ENCODE data around the gene CD226. TPM values are rescaled to one million over a fixed set of nuclear protein-coding genes. Genes with fewer than 3 reads are reported as not detected.
"Not testable (repeated sequence)": the region's sequence is repeated elsewhere in the genome, so short reads cannot be mapped to it uniquely, and the experiment has no call there.

Gene CD226
- total RNA-seq, 1 donor from 2014 or later = 134 TPM

DNA sequence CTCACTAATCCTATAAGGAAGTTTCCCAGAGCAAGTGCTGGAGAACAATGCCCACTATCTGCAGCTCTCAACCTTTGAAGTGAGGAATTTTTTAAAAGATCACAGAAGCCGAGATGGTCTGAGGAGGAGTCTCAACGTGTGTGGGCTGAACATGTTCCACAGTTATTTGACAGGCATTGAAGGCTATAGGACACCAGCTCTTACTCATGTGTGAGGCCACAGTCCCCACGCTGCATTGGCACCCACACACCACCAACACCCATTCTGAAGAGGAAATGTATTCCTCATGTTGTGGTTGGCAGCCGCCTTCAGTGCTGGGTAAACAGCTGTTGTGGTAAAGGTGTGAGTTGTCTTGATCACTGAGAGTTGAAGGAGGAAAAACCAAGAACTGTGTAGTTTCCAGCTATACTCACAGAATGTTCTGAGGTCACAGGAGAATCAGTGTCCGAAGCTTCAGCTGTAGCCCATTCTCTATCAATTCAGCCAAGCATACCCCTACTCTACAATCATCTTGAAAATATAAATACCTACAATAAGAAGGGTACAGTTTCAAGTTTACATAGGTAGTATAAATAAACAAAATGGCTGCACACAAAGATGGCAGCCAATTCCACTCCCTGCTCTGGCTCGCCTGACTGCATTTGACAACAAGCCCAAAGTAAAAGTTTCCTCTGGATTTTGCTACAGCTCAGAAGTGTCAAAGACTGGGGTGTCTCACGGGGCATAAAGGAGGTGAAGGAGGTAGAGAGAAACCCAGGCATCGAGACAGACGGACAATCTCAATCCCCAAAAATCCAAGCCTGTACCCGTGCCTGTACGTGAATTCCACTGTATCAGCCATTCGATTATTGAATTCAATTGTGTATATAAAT lies 12.1 kb downstream of the CD226 start:
- Mint-ChIP-seq H3K4me3 (no peak overlapping the region), H3K27me3 (ENCODE audit: insufficient read depth) (peaks cover 2% of the 10 kb centered on the region), H3K27ac (no peak overlapping the region), H3K4me1 (ENCODE audit: low read depth) (peaks cover 28% of the 10 kb centered on the region), H3K36me3 (ENCODE audit: low read depth) (peaks cover 38% of the 10 kb centered on the region), H3K9me3 (peaks cover 15% of the 10 kb centered on the region)
- DNase-seq (ENCODE audit: low spot score) = peak; percentile 80
- intact Hi-C loops (cut with micrococcal nuclease) = loop anchor here (1.0 to 10.0 kb wide), 9 partner anchors 10 to 1221 kb away; partner anchors contain the start of gene TMX3

DNA sequence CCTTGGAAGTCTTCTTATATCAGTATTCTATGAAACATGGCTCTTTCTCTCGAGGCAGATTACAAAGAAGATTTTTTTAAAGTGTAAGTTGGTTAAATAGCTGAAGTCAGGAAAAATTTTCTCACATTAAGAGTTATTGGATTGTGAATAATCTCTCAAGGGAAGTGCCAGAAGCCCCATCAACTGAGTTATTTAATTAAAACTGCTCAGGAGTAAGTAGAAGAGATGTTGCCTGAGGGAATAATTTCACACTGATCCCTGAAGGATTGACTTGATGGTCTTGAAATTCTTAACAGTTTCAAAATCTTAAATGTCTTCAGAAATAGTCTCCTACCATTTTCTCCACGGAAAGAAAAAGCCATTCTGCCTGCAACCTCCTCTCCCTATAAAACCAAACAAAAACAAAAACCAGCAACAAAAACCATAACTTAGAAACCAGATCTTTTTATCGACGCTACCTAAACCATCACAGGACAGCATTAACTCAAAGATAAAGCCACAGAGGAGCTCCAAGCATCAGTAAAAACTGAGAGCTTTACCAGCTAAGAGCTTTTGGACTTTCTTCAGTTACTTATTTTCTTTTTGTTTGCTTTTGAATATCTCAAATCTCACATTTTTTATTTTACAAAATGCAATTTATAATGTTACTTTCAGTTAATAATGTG lies 12.9 kb downstream of the CD226 start:
- Mint-ChIP-seq H3K27ac (no peak overlapping the region), H3K4me3 (no peak overlapping the region), H3K27me3 (ENCODE audit: insufficient read depth) (peaks cover 2% of the 10 kb centered on the region), H3K36me3 (ENCODE audit: low read depth) (peaks cover 38% of the 10 kb centered on the region), H3K9me3 (peaks cover 7% of the 10 kb centered on the region), H3K4me1 (ENCODE audit: low read depth) (peaks cover 26% of the 10 kb centered on the region)
- no peak for DNase-seq (ENCODE audit: low spot score)
- intact Hi-C loops (cut with micrococcal nuclease) = loop anchor here (1.0 to 10.0 kb wide), 9 partner anchors 11 to 1220 kb away; partner anchors contain the start of gene TMX3

DNA sequence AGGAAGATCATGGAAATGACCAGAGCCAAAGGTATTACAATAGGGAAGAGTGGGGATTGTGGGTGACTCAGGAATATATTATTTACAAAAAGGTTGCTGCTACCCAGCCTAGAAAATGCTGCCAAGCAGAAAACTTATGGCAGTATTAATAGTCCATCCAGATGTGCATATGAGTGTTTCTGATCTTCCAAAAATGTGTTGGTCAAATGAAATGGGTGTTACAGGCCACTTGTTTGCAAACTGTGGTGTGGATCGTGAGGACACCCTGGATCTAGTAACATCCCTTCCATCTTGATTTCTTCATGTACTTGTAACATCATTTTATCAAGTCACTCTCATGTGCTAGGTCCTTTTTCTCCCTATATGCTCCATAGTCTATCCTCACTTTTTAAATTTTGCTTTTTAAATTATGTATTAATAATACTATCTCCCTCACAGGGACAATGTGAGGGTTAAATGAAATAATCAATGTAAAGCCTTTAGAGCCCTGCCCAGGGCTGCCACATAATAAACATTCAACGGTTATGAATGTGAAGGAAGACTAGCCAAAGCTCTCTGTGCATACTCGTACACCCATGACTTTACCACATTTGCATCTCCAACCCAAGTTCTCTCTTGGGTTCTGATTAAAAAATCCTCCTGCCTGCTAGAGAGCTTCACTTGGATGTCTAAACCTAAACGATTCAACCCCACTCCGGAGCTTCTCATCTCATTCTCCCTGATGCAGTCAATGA lies 18.5 kb downstream of the CD226 start:
- Mint-ChIP-seq H3K36me3 (ENCODE audit: low read depth) (peaks cover 62% of the 10 kb centered on the region), H3K4me1 (ENCODE audit: low read depth) (peaks cover 41% of the 10 kb centered on the region), H3K4me3 (no peak overlapping the region), H3K27ac (peak overlapping the region; percentile 25), H3K27me3 (ENCODE audit: insufficient read depth) (no peaks in the 10 kb centered on the region), H3K9me3 (no peaks in the 10 kb centered on the region)
- intact Hi-C loops (cut with micrococcal nuclease) = no loop called here
- DNase-seq (ENCODE audit: low spot score) = no peak

DNA sequence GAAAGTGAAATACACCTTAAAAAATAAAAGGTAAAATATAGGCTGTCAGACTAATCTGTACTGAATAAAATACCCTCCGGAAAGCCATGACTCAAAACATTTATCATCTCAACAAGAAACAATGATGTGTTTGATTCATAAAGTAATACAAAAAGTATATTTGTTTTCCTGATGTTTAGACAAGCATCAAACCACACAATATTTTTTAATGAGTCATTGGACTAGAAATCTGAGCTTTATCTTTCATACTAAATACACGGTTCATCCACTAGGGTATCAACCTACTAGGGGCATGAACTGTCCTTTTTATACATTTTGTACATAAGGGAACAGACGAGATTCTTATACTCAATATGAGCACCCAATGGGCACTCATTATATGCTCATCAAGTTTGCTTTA lies 31.3 kb downstream of the CD226 start:
- Mint-ChIP-seq H3K27ac (no peak overlapping the region), H3K27me3 (ENCODE audit: insufficient read depth) (no peaks in the 10 kb centered on the region), H3K4me1 (ENCODE audit: low read depth) (peaks cover 61% of the 10 kb centered on the region), H3K4me3 (no peak overlapping the region), H3K9me3 (peaks cover 5% of the 10 kb centered on the region), H3K36me3 (ENCODE audit: low read depth) (peaks cover 68% of the 10 kb centered on the region)
- DNase-seq (ENCODE audit: low spot score) = no peak
- intact Hi-C loops (cut with micrococcal nuclease) = loop anchor here (2.0 kb wide), 1 partner anchor 18 kb away; no protein-coding TSS in a partner anchor

DNA sequence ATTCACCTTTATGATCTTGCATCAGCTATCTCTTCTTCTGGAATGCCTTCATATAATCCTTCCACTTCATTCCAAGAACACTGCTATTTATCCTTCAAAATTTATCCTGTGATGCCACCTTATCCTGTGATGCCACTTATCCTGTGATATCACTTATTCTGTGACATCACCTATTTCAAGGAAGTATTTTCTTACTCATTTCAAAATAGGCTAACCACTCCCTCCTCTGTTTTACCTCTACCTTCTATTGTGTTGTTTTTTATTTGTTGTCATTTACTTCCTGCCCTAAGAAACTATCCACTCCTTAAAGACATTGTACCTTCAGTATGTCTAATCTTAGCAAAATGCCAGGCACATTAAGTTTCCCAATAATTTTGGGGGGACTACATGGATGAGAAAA lies 38.8 kb downstream of the CD226 start:
- intact Hi-C loops (cut with micrococcal nuclease) = loop anchor here (1.0 kb wide), 1 partner anchor 19 kb away; no protein-coding TSS in a partner anchor
- peak overlapping the region; percentile 40 for H3K4me3 Mint-ChIP-seq
- peak overlapping the region; percentile 59 for H3K27ac Mint-ChIP-seq
- H3K36me3 Mint-ChIP-seq (ENCODE audit: low read depth) = peaks cover 71% of the 10 kb centered on the region
- peaks cover 52% of the 10 kb centered on the region for H3K4me1 Mint-ChIP-seq (ENCODE audit: low read depth)
- no peaks in the 10 kb centered on the region for H3K27me3 Mint-ChIP-seq (ENCODE audit: insufficient read depth)
- no peak for DNase-seq (ENCODE audit: low spot score)
- H3K9me3 Mint-ChIP-seq = peaks cover 4% of the 10 kb centered on the region

DNA sequence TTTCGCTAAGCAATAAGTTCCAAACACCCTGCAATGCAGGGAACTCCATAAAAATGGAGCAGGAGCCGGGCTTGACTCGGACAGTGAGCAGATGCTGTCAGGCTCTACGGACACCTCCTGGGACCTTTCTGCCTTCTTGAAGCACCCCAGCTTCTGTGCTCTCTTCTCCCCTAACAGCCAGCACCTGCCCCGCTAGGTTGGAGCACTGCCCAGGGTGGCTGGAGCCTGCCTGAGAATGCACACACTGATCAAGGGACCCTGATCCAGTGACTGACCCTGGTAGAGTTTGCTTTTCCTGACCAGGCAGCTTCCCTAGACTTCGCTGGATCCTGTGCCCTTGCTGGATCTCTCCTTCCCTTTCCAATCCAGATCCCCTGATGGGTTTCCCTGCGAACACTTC lies 40.9 kb downstream of the CD226 start:
- no peaks in the 10 kb centered on the region for H3K27me3 Mint-ChIP-seq (ENCODE audit: insufficient read depth)
- H3K36me3 Mint-ChIP-seq (ENCODE audit: low read depth) = peaks cover 72% of the 10 kb centered on the region
- no peak overlapping the region for H3K4me3 Mint-ChIP-seq
- no peak for DNase-seq (ENCODE audit: low spot score)
- H3K9me3 Mint-ChIP-seq = peaks cover 4% of the 10 kb centered on the region
- peaks cover 47% of the 10 kb centered on the region for H3K4me1 Mint-ChIP-seq (ENCODE audit: low read depth)
- intact Hi-C loops (cut with micrococcal nuclease) = no loop called here
- H3K27ac Mint-ChIP-seq = no peak overlapping the region

DNA sequence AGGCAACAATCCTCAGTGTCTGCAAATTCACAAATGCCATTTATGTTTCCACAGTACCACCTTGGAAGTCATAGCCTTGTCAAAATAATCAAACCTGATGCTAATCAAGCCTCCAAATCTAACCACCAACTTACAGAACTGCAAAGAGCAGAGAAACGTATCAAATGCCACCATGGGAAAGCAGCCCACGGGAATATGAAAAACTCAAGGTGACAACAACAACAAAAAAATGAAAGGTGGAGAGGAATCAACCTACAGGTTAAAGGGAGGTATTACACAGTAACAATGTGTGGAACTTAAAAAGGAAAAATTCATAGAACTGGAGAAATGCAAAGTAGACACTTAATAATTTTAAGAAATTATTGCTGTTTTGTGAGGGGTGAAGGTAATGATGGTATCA lies 46.7 kb downstream of the CD226 start:
- Mint-ChIP-seq H3K4me1 (ENCODE audit: low read depth) (peaks cover 64% of the 10 kb centered on the region), H3K36me3 (ENCODE audit: low read depth) (peaks cover 54% of the 10 kb centered on the region), H3K27ac (peak overlapping the region; percentile 1), H3K4me3 (no peak overlapping the region), H3K9me3 (peaks cover 5% of the 10 kb centered on the region), H3K27me3 (ENCODE audit: insufficient read depth) (no peaks in the 10 kb centered on the region)
- intact Hi-C loops (cut with micrococcal nuclease) = no loop called here
- DNase-seq (ENCODE audit: low spot score) = no peak

DNA sequence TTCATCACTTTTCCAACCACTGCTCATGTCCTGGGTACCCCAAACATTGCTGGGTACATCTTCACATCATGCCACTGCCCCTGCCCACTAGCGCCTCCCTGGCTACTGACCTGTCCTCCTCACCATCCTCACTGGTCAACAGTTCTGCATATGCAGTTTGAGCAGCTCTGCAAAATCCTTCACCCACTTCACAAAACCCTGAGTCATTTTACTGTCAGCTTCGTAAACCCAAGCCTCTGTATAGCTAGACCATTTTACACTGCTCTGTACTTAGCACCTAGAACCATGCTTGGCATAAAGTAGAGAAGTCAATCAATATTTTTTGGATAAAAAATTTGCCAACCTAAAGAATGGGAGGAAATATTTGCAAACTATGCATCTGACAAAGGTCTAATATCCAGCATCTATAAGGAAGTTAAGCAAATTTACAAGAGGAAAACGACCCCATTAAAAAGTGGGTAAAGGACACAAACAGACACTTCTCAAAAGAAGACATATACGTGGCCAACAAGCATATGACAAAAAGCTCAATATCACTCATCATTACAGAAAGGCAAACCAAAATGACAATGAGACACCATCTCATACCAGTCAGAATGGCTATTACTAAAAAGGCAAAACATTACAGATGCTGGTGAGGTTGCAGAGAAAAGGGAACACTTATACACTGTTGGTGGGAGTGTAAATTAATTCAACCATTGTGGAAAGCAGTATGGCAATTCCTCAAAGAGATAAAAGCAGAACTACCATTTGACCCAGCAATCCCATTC lies 48.3 kb downstream of the CD226 start:
- Mint-ChIP-seq H3K27ac (peak overlapping the region; percentile 89), H3K4me1 (ENCODE audit: low read depth) (peaks cover 72% of the 10 kb centered on the region), H3K4me3 (peak overlapping the region; percentile 57), H3K36me3 (ENCODE audit: low read depth) (peaks cover 58% of the 10 kb centered on the region)
- DNase-seq (ENCODE audit: low spot score); H3K9me3 Mint-ChIP-seq; H3K27me3 Mint-ChIP-seq (ENCODE audit: insufficient read depth): not testable (repeated sequence)
- intact Hi-C loops (cut with micrococcal nuclease) = loop anchor here (2.0 to 5.0 kb wide), 4 partner anchors 13 to 308 kb away; partner anchors contain the start of gene RTTN

DNA sequence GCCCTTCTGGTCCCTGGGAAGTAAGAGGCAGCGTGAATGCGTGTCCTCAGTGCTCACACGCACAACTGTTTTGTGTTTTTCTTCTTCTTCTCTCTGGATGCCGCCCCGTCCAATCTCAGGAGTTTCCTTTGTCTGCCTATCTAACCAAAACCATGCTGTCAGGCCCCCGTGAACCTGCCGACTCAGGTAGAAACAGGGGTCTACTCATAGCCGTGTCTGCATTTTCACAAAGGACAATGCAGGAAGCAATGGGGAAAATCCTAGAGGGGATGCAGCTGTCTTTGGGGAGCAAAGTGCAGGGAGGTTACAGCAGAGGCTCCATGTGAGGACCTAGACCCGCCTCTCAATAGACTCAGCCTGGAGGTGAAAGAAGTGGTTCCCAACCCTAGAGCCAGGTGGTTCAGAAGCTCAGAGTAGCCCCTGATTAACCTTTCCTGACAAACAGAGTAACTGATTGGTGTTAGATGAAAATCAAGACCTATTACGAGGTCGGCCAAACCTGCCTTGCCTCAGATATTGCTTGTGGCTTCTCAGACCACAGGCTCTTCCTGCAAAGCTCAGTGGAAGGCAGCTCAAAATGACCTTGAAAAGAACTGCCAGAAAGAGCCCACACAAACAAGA lies 49.3 kb downstream of the CD226 start:
- peaks cover 5% of the 10 kb centered on the region for H3K9me3 Mint-ChIP-seq
- H3K27me3 Mint-ChIP-seq (ENCODE audit: insufficient read depth) = no peaks in the 10 kb centered on the region
- intact Hi-C loops (cut with micrococcal nuclease) = loop anchor here (2.0 to 5.0 kb wide), 4 partner anchors 14 to 309 kb away; partner anchors contain the start of gene RTTN
- H3K36me3 Mint-ChIP-seq (ENCODE audit: low read depth) = peaks cover 59% of the 10 kb centered on the region
- H3K4me1 Mint-ChIP-seq (ENCODE audit: low read depth) = peaks cover 78% of the 10 kb centered on the region
- no peak for DNase-seq (ENCODE audit: low spot score)
- peak overlapping the region; percentile 78 for H3K4me3 Mint-ChIP-seq
- peak overlapping the region; percentile 97 for H3K27ac Mint-ChIP-seq

DNA sequence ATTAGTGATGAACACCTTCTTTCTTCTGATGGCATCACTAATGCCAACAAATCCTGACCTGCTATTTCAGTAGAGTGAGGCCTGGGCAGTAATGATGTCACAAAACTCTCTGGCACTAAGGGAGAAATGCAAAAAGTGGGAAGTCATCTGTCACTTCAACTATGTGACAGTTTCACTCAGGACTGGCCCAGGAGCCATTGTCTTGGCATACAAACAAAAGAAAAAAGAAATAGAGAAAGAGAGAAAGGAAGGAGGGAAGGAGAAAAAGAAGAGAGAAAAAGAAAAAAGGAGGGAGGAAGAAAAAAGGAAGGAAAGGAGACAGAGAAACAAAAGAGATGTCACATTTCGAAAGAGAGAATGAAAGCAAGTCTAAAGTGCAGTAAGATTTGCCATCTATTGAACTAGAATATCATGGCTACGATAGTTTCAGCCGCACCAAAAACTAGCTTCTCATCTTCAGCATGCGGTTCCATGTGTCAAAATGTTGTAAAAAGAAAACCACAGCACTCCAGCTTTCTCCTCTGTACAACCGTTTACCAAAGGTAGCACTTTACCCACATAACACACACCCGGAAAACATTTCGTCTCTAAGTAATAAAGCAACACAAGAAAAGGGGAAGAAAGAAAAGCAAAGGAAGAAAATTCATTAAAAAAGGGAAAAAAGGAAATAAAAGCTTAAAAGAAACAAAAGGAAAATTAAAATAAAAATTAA lies 50.1 kb downstream of the CD226 start:
- peak overlapping the region; percentile 78 for H3K4me3 Mint-ChIP-seq
- H3K9me3 Mint-ChIP-seq = peaks cover 5% of the 10 kb centered on the region
- H3K27me3 Mint-ChIP-seq (ENCODE audit: insufficient read depth) = no peaks in the 10 kb centered on the region
- peaks cover 78% of the 10 kb centered on the region for H3K4me1 Mint-ChIP-seq (ENCODE audit: low read depth)
- DNase-seq (ENCODE audit: low spot score) = peak; percentile 54
- H3K27ac Mint-ChIP-seq = peak overlapping the region; percentile 97
- intact Hi-C loops (cut with micrococcal nuclease) = loop anchor here (1.0 to 5.0 kb wide), 8 partner anchors 8 to 310 kb away; partner anchors contain the start of gene RTTN
- H3K36me3 Mint-ChIP-seq (ENCODE audit: low read depth) = peaks cover 61% of the 10 kb centered on the region
